ENCODE measurements around the gene ATP6V1B1.
"Not testable (repeated sequence)": the region's sequence is repeated elsewhere in the genome, so short reads cannot be mapped to it uniquely, and the experiment has no call there.

The ATP6V1B1 gene

DNA sequence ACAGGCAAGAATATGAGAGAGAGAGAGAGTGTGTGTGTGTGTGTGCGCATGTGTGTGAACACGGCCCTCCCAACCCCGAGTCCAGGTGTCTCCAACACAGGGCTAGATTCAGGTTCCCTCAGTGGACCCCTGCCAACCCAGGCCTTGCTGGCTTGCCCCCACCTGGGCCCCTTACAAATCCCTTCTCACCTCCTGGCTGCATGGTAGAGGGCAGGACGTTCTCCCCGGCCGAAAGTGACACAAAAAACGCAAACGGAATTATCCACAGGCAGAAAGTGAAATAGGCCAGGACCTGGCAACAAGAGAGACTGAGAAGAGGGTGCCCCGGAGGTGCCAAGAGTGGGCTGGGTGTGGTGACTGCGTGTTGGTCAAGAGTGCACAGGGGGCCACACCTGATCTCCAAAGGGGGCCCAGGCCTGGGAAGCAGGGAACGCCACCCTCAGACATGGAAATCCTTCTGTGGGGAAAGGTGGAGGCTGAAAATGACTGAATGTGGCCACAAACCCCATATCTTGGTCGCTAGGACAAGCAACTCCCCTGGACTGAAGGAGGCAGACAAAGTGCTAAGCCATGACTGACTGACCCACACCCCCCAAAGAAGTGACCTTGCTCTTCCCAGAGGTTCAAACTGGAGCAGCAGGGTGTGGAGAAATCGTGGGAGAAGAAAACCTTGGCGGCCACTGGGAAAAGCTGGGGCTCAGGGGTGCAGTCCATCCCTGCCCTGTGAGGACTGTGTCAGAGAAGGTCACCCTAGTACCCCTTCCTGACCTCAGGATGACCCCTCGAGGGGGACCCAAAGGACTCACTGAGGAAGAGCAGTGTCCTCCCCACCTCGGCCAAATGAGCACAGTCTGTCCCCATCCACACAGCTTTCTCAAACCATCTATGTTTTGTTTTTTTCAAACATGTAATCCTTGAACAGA lies 53.3 kb downstream of the ATP6V1B1 start:
- Histone ChIP-seq H3K27ac (ENCODE audit: low read depth, low read length) (no peak overlapping the region), H3K36me3 (ENCODE audit: insufficient read depth, low read length) (peaks cover 75% of the 10 kb centered on the region), H3K9ac (ENCODE audit: low read length) (no peak overlapping the region), H3K27me3 (ENCODE audit: control insufficient read depth in 1 of 2, insufficient read depth in 2 of 2, low read length in 2 of 2) (no peaks in the 10 kb centered on the region), H3K4me3 (ENCODE audit: low read depth in 1 of 2, low read length in 2 of 2) (no peak overlapping the region), H3K4me1 (ENCODE audit: insufficient read depth, low read length) (peaks cover 14% of the 10 kb centered on the region), H3K9me3 (ENCODE audit: low read length) (no peaks in the 10 kb centered on the region)

DNA sequence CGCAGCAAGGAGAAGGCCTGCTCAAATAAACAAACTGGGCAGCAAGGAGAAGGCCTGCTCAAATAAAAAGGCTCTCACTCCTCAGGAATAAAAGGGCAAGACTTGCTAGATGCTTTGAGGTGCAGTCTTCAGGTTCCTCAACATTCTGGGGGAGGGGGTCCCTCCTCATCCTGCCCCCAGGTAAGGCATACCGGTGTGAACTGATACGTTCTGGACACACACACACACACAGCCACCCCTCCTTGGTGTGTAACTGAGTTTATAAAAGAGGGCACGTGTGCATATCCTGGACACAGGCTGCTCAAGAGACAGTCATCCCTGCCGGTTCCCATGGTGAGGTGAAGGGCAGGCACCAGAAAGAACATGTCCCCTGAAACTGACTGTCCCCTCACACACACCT lies 54.5 kb downstream of the ATP6V1B1 start:
- Histone ChIP-seq H3K9me3 (ENCODE audit: low read length) (no peaks in the 10 kb centered on the region), H3K4me3 (ENCODE audit: low read depth in 1 of 2, low read length in 2 of 2) (no peak overlapping the region), H3K4me1 (ENCODE audit: insufficient read depth, low read length) (peaks cover 15% of the 10 kb centered on the region), H3K36me3 (ENCODE audit: insufficient read depth, low read length) (peaks cover 71% of the 10 kb centered on the region), H3K9ac (ENCODE audit: low read length) (no peak overlapping the region), H3K27me3 (ENCODE audit: control insufficient read depth in 1 of 2, insufficient read depth in 2 of 2, low read length in 2 of 2) (no peaks in the 10 kb centered on the region), H3K27ac (ENCODE audit: low read depth, low read length) (no peak overlapping the region)

DNA sequence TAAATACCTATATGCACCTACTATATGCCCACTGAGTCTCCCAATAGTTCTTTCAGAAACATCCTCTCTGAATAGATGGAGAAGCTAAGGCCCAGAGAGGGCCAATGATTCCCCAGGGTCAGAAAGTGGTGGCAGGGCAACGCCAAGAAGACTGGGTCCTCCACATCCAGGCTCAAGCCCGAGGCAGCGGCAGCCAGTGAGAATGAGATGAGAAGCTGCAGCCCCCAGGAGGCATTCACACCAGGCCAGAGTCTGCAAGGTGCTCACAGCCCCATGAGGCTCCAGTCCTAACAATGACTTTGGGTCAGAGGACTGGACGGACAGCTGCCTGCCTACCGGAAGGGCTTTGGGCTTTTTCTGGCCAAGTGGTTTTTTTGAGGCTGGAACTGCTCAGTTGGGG lies 55.4 kb downstream of the ATP6V1B1 start:
- H3K36me3 ChIP-seq (ENCODE audit: insufficient read depth, low read length) = peaks cover 63% of the 10 kb centered on the region
- no peaks in the 10 kb centered on the region for H3K9me3 ChIP-seq (ENCODE audit: low read length)
- H3K4me3 ChIP-seq (ENCODE audit: low read depth in 1 of 2, low read length in 2 of 2) = no peak overlapping the region
- no peaks in the 10 kb centered on the region for H3K27me3 ChIP-seq (ENCODE audit: control insufficient read depth in 1 of 2, insufficient read depth in 2 of 2, low read length in 2 of 2)
- no peak overlapping the region for H3K9ac ChIP-seq (ENCODE audit: low read length)
- H3K27ac ChIP-seq (ENCODE audit: low read depth, low read length) = no peak overlapping the region
- H3K4me1 ChIP-seq (ENCODE audit: insufficient read depth, low read length) = peaks cover 15% of the 10 kb centered on the region

DNA sequence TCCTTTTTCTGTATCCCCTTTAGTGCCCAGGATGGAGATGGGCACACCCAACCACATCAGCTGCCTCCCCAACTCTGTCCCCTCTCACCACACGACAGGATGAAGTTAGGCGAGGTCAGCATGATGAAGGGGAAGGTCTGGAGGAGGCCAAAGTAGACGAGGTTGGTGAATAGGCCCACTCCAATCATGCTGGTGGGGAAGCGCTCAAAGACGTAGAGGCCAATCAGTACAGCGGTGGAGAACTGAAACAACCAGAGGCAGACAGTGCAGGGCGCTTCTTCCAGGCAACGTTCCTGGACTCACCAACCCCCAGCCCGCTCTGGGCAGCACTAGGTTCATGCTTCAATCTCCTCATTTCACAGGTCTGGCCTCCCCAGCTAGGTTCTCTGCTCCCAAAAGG lies 56.0 kb downstream of the ATP6V1B1 start:
- Histone ChIP-seq H3K4me1 (ENCODE audit: insufficient read depth, low read length) (peaks cover 15% of the 10 kb centered on the region), H3K4me3 (ENCODE audit: low read depth in 1 of 2, low read length in 2 of 2) (no peak overlapping the region), H3K9ac (ENCODE audit: low read length) (no peak overlapping the region), H3K27me3 (ENCODE audit: control insufficient read depth in 1 of 2, insufficient read depth in 2 of 2, low read length in 2 of 2) (no peaks in the 10 kb centered on the region), H3K9me3 (ENCODE audit: low read length) (no peaks in the 10 kb centered on the region), H3K36me3 (ENCODE audit: insufficient read depth, low read length) (peaks cover 57% of the 10 kb centered on the region), H3K27ac (ENCODE audit: low read depth, low read length) (no peak overlapping the region)

DNA sequence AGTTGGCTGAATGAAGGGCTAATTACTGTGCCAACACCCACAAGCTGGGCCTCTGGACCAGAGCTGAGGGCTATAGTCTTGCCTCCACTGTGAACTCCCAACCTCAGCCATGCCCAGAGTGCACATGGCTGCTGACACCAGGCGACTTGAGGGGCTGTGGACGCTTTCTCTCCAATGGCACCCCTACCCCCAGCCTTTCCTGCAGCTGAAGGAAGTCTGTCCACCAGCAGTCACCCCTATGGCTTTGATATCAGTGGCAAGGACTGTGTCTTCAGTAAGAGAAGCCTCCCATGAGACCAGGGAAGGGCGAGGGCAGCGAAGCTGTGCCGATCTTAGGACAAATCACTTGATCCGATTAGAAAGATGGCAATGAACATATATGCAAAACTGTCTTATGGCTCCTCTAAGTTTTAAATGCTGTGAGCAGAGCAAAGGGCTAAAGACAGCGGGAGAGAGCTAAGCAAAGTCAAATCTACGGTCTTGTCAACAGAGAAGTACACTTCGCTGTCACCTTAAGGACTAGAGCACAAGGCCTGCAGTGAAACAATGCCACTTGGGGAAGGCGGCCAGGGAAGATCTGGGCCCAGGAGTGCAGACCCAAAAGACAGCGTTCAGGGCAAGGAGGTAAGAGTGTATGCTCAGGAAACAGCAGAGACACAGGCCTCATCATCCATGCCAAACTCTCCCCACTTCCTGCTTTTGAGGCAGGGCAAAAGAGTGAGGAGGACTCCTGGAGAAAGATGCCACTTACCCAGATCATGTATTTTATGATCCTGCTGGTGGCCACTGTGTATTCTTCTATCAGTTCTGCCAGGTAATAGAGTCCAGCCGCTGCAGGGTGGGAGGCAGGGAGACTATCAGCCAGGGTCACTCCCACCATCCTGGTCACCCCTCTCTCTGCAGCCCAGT lies 57.5 kb downstream of the ATP6V1B1 start:
- Histone ChIP-seq H3K27me3 (ENCODE audit: control insufficient read depth in 1 of 2, insufficient read depth in 2 of 2, low read length in 2 of 2) (no peaks in the 10 kb centered on the region), H3K27ac (ENCODE audit: low read depth, low read length) (no peak overlapping the region), H3K9ac (ENCODE audit: low read length) (peak overlapping the region; percentile 79), H3K4me3 (ENCODE audit: low read depth in 1 of 2, low read length in 2 of 2) (peak overlapping the region in 1 of 2 donors; percentile 94), H3K36me3 (ENCODE audit: insufficient read depth, low read length) (peaks cover 42% of the 10 kb centered on the region), H3K4me1 (ENCODE audit: insufficient read depth, low read length) (peaks cover 15% of the 10 kb centered on the region), H3K9me3 (ENCODE audit: low read length) (no peaks in the 10 kb centered on the region)

DNA sequence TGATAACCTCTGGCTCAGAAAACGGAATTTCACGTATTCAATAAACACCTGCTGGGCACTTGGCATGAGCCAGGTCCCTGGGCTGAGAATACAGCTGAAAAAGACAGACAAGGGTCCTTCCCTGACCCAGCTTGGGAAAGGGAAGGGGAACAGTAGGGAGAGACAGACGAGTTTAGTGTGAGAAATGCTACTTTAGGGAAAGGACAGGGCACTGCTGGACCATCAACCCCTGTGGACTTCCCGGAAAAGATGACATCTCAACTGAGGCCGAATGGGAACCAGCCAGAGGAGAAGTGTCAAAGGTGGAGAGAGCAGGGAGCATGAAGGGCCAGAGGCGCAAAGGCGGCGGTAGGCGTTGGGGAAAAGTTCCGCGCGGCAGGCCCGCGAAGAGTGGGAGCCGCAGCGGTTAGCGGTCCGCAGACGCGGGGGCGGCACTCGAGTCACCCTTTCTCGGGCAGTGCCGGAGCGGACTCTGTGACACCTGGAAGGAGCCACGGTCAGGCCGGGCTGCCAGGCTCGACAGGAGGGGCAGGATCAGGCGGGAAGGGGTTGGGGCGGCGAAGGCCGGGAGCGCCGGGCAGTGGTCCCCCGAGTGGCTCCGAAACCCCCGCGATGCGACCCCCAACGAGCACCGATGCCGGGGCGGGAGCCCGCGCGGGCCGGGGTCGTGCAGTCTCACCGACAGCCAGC lies 58.5 kb downstream of the ATP6V1B1 start:
- Histone ChIP-seq H3K4me1 (ENCODE audit: insufficient read depth, low read length) (peaks cover 15% of the 10 kb centered on the region), H3K27ac (ENCODE audit: low read depth, low read length) (peak overlapping the region; percentile 28), H3K9me3 (ENCODE audit: low read length) (no peaks in the 10 kb centered on the region), H3K4me3 (ENCODE audit: low read depth in 1 of 2, low read length in 2 of 2) (peak overlapping the region; percentile 94 to 95), H3K27me3 (ENCODE audit: control insufficient read depth in 1 of 2, insufficient read depth in 2 of 2, low read length in 2 of 2) (no peaks in the 10 kb centered on the region), H3K36me3 (ENCODE audit: insufficient read depth, low read length) (peaks cover 33% of the 10 kb centered on the region), H3K9ac (ENCODE audit: low read length) (peak overlapping the region; percentile 79)

DNA sequence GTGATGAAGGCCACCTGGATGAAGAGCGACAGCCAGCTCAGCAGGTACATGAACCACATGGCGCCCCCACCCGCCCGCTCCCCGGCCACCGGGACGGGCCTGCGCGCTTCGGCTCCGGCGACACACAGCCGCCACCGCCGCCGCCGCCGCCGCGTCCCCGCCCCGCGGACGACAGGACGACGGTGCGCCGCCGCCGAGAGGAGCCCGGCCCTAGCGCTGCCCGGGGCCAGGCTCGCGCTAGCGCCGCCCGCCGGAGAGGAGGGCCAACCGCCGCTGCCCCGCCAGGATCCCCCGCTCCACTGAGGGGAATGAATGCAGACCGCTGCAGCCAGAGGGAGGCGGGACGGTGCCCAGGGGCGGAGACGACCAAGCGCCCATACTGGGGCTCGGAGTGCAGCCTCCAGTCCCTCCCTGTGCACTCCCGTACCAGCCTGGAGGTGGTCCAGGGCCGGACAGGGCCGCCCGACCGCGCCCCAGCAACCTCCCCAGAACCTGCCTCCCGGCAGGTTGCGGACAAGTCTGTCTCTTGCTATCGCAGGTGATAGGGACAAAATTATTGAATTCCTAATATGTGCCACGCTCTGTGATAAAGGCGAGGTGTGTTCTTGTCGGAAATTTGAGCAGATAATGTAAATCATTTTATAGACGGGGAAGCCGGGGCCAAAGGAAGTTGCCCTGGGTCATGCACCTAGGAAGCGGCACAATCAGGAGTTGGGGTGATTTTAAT lies 59.2 kb downstream of the ATP6V1B1 start, which contains the start of gene TEX261:
Gene TEX261 (minus strand): TSS at position 175 of the 727 bp plus-strand sequence. CDS start 116 bp downstream, at position 59.
- peak within 1 kb of the TSS; percentile 32 for H3K27ac ChIP-seq (ENCODE audit: low read depth, low read length)
- no peaks in the 10 kb centered on the region for H3K27me3 ChIP-seq (ENCODE audit: control insufficient read depth in 1 of 2, insufficient read depth in 2 of 2, low read length in 2 of 2)
- H3K36me3 ChIP-seq (ENCODE audit: insufficient read depth, low read length) = peaks cover 26% of the 10 kb centered on the region
- peak within 1 kb of the TSS; percentile 79 for H3K9ac ChIP-seq (ENCODE audit: low read length)
- peaks cover 15% of the 10 kb centered on the region for H3K4me1 ChIP-seq (ENCODE audit: insufficient read depth, low read length)
- H3K4me3 ChIP-seq (ENCODE audit: low read depth in 1 of 2, low read length in 2 of 2) = peak within 1 kb of the TSS; percentile 94 to 95
- no peaks in the 10 kb centered on the region for H3K9me3 ChIP-seq (ENCODE audit: low read length)

DNA sequence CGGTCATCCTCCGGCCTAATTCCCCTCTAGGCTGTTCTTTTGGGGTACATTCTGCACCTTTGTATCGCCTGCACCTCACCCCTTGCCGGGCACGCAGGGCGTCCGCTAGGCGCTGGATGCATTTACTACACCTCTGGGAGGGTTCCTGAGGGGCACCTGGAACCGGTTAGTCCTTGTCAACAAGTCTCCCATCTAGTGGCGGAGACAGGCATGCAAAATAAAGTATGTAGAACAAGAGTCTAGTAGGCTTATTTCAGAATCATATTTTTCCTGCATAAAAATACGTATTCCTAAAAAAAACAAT lies 59.7 kb downstream of the ATP6V1B1 start:
- no peaks in the 10 kb centered on the region for H3K9me3 ChIP-seq (ENCODE audit: low read length)
- H3K27ac ChIP-seq (ENCODE audit: low read depth, low read length) = no peak overlapping the region
- peak overlapping the region; percentile 52 to 84 for H3K4me3 ChIP-seq (ENCODE audit: low read depth in 1 of 2, low read length in 2 of 2)
- no peaks in the 10 kb centered on the region for H3K27me3 ChIP-seq (ENCODE audit: control insufficient read depth in 1 of 2, insufficient read depth in 2 of 2, low read length in 2 of 2)
- H3K36me3 ChIP-seq (ENCODE audit: insufficient read depth, low read length) = peaks cover 24% of the 10 kb centered on the region
- peak overlapping the region; percentile 53 for H3K9ac ChIP-seq (ENCODE audit: low read length)
- peaks cover 15% of the 10 kb centered on the region for H3K4me1 ChIP-seq (ENCODE audit: insufficient read depth, low read length)

DNA sequence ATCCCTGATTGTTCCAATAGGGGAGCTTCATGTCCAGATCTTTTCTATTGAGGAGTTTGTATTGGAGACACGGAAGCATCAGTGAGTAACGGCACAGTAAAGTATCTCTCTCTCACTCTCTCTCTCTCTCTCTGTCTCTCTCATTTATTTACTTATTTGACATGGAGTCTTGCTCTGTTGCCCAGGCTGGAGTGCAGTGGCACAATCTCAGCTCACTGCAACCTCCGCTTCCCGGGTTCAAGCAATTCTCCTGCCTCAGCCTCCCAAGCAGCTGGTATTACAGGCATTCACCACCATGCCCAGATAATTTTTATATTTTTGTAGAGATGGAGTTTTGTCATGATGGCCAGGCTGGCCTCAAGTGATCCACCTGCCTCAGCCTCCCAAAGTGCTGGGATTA lies 63.2 kb downstream of the ATP6V1B1 start:
- not testable (repeated sequence) for H3K27me3 ChIP-seq (ENCODE audit: control insufficient read depth in 1 of 2, insufficient read depth in 2 of 2, low read length in 2 of 2); H3K27ac ChIP-seq (ENCODE audit: low read depth, low read length); H3K4me1 ChIP-seq (ENCODE audit: insufficient read depth, low read length)

DNA sequence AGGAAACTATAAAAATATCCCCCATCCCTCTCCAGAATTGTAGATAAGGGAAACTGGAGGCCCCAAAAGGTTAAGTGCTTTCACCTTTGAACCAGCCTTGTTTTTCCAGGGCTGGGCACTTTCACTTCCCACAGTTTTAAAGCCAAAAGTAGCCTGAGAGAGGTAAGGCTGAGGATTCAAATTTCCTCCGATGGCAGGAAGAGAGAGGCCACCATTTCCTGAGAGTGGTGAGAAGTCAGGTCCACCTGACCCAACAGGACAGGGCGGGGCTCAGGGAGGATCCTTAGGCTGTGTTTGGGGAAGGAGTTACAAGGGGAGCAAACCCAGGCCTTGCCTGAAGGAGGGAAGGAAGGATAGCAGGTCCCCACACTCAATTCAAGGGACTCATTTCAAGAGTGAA lies 63.7 kb downstream of the ATP6V1B1 start:
- Histone ChIP-seq H3K9ac (ENCODE audit: low read length) (no peak overlapping the region), H3K9me3 (ENCODE audit: low read length) (no peaks in the 10 kb centered on the region), H3K27me3 (ENCODE audit: control insufficient read depth in 1 of 2, insufficient read depth in 2 of 2, low read length in 2 of 2) (no peaks in the 10 kb centered on the region), H3K27ac (ENCODE audit: low read depth, low read length) (no peak overlapping the region), H3K4me1 (ENCODE audit: insufficient read depth, low read length) (peaks cover 7% of the 10 kb centered on the region), H3K36me3 (ENCODE audit: insufficient read depth, low read length) (no peaks in the 10 kb centered on the region), H3K4me3 (ENCODE audit: low read depth in 1 of 2, low read length in 2 of 2) (no peak overlapping the region)

More for the DNA sequence above, 63.2 kb downstream of the ATP6V1B1 start:
- H3K9me3 ChIP-seq (ENCODE audit: low read length); H3K36me3 ChIP-seq (ENCODE audit: insufficient read depth, low read length); H3K4me3 ChIP-seq (ENCODE audit: low read depth in 1 of 2, low read length in 2 of 2); H3K9ac ChIP-seq (ENCODE audit: low read length): not testable (repeated sequence)
